ENCODE results near the gene ABHD2. TPM values are rescaled to one million over a fixed set of nuclear protein-coding genes. Genes with fewer than 3 reads are reported as not detected.
"Not testable (repeated sequence)": the region's sequence is repeated elsewhere in the genome, so short reads cannot be mapped to it uniquely, and the experiment has no call there.

ABHD2 gene
- total and polyA plus RNA-seq, 4 donors = 47.1 to 75.7 (median 65.2) TPM

DNA sequence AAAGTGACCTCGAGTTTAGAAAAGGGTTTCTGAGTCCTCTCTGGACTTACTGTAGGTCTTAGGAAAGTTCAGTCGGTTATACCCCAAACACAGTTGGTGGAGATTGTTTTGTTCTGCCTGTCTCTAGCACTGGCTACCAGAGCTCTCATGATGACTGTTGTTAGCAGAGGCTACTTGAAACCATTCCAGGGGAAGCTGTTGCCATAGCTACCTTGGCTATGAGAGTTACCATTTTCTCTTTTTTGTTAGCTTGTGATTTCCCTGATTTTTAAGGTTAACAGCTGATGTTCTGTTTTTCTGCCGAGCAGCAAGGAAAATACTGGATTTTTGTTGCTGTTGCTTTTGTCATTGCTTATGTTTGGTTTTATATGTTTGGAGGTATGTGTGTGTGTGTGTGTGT is 26.7 kb downstream of the ABHD2 start:
- H3K27me3 ChIP-seq (ENCODE audit: control insufficient read depth, insufficient read depth, low read length) = no peaks in the 10 kb centered on the region
- H3K9me3 ChIP-seq (ENCODE audit: control insufficient read depth, insufficient read depth, low read length) = no peaks in the 10 kb centered on the region
- WGBS (ENCODE audit: insufficient coverage) = 21% methylated on average over 2 of the region's 3 CpGs
- DNase-seq (ENCODE audit: low read depth in 4 of 6, low spot score in 6 of 6) = peak; percentile 50 to 91 (median 68)
- peak overlapping the region; percentile 81 for H3K27ac ChIP-seq (ENCODE audit: low read depth, low read length)
- peaks cover 24% of the 10 kb centered on the region for H3K36me3 ChIP-seq (ENCODE audit: control insufficient read depth, insufficient read depth, low read length)
- no peak overlapping the region for H3K4me3 ChIP-seq (ENCODE audit: low read depth, low read length)
- peaks cover 34% of the 10 kb centered on the region for H3K4me1 ChIP-seq (ENCODE audit: control insufficient read depth, insufficient read depth, low read length)

DNA sequence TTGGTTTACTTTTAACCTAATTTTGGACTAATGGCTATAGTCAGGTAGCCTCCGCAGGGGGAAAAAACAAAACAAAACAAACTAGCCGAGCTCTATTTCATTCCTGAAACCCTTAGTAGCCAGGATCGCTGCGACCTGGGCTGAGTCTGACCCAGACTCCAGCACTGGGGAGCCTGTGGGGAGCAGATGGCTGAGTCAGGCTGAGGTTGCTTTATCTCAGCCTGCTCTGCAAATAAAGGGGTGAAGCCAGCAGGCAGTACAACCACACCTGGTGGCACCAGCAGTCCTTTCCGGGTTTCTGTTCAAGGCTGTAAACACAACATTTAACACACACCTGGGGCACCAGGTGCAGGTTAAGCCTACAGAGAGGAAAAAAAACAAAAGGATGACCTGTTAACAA is 27.3 kb downstream of the ABHD2 start:
- Histone ChIP-seq H3K4me3 (ENCODE audit: low read depth, low read length) (no peak overlapping the region), H3K9me3 (ENCODE audit: control insufficient read depth, insufficient read depth, low read length) (no peaks in the 10 kb centered on the region), H3K4me1 (ENCODE audit: control insufficient read depth, insufficient read depth, low read length) (peaks cover 34% of the 10 kb centered on the region), H3K36me3 (ENCODE audit: control insufficient read depth, insufficient read depth, low read length) (peaks cover 24% of the 10 kb centered on the region), H3K27ac (ENCODE audit: low read depth, low read length) (peak overlapping the region; percentile 81), H3K27me3 (ENCODE audit: control insufficient read depth, insufficient read depth, low read length) (no peaks in the 10 kb centered on the region)
- peak in 1 of 6 donors; percentile 29 for DNase-seq (ENCODE audit: low read depth in 4 of 6, low spot score in 6 of 6)
- 8% methylated on average over 3 of the region's 5 CpGs for WGBS (ENCODE audit: insufficient coverage)

- 65% methylated on average over 4 of the region's 7 CpGs for WGBS (ENCODE audit: insufficient coverage)
- DNase-seq (ENCODE audit: low read depth in 4 of 6, low spot score in 6 of 6) = no peak
These were observed 28.1 kb downstream of the ABHD2 start for GRCh38 chr15:89116404-89116803.

DNA sequence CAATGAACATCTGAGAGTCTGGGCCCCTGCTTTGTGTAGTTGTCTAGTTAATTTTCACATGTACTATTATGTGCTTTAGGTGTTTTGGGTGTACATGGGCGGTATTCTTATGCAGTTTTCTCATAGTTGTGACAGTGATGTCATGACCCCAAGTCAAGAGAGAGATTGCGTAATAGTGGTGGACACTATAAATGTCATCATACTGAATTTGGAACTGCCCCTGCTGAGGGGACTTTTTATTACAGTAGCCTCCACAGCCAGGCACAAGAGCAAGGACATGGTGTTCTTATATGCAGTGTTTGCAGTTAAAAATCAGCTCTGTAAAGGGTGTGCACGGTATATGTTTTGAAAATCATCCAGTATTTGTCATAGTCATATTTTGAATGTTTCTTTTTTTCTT is 29.5 kb downstream of the ABHD2 start:
- Histone ChIP-seq H3K36me3 (ENCODE audit: control insufficient read depth, insufficient read depth, low read length) (peaks cover 40% of the 10 kb centered on the region), H3K9me3 (ENCODE audit: control insufficient read depth, insufficient read depth, low read length) (no peaks in the 10 kb centered on the region), H3K4me3 (ENCODE audit: low read depth, low read length) (no peak overlapping the region), H3K27ac (ENCODE audit: low read depth, low read length) (no peak overlapping the region), H3K4me1 (ENCODE audit: control insufficient read depth, insufficient read depth, low read length) (peaks cover 24% of the 10 kb centered on the region), H3K27me3 (ENCODE audit: control insufficient read depth, insufficient read depth, low read length) (no peaks in the 10 kb centered on the region)
- WGBS (ENCODE audit: insufficient coverage) = 80% methylated on average over 1 of the region's 3 CpGs
- DNase-seq (ENCODE audit: low read depth in 4 of 6, low spot score in 6 of 6) = no peak

More at GRCh38 chr15:89116404-89116803, 28.1 kb downstream of the ABHD2 start:
- H3K4me1 ChIP-seq (ENCODE audit: control insufficient read depth, insufficient read depth, low read length) = peaks cover 34% of the 10 kb centered on the region
- H3K27me3 ChIP-seq (ENCODE audit: control insufficient read depth, insufficient read depth, low read length) = no peaks in the 10 kb centered on the region
- no peaks in the 10 kb centered on the region for H3K9me3 ChIP-seq (ENCODE audit: control insufficient read depth, insufficient read depth, low read length)
- no peak overlapping the region for H3K4me3 ChIP-seq (ENCODE audit: low read depth, low read length)
- H3K36me3 ChIP-seq (ENCODE audit: control insufficient read depth, insufficient read depth, low read length) = peaks cover 28% of the 10 kb centered on the region
- H3K27ac ChIP-seq (ENCODE audit: low read depth, low read length) = peak overlapping the region; percentile 81

GRCh38 chr15:89118481-89118989 is 30.3 kb downstream of the ABHD2 start:
- Histone ChIP-seq H3K27ac (ENCODE audit: low read depth, low read length) (no peak overlapping the region), H3K4me1 (ENCODE audit: control insufficient read depth, insufficient read depth, low read length) (peaks cover 21% of the 10 kb centered on the region), H3K9me3 (ENCODE audit: control insufficient read depth, insufficient read depth, low read length) (no peaks in the 10 kb centered on the region), H3K4me3 (ENCODE audit: low read depth, low read length) (no peak overlapping the region), H3K36me3 (ENCODE audit: control insufficient read depth, insufficient read depth, low read length) (peaks cover 45% of the 10 kb centered on the region), H3K27me3 (ENCODE audit: control insufficient read depth, insufficient read depth, low read length) (no peaks in the 10 kb centered on the region)
- no peak for DNase-seq (ENCODE audit: low read depth in 4 of 6, low spot score in 6 of 6)
- no CpG with 5 or more reads among the region's 2 CpGs for WGBS (ENCODE audit: insufficient coverage)

DNA sequence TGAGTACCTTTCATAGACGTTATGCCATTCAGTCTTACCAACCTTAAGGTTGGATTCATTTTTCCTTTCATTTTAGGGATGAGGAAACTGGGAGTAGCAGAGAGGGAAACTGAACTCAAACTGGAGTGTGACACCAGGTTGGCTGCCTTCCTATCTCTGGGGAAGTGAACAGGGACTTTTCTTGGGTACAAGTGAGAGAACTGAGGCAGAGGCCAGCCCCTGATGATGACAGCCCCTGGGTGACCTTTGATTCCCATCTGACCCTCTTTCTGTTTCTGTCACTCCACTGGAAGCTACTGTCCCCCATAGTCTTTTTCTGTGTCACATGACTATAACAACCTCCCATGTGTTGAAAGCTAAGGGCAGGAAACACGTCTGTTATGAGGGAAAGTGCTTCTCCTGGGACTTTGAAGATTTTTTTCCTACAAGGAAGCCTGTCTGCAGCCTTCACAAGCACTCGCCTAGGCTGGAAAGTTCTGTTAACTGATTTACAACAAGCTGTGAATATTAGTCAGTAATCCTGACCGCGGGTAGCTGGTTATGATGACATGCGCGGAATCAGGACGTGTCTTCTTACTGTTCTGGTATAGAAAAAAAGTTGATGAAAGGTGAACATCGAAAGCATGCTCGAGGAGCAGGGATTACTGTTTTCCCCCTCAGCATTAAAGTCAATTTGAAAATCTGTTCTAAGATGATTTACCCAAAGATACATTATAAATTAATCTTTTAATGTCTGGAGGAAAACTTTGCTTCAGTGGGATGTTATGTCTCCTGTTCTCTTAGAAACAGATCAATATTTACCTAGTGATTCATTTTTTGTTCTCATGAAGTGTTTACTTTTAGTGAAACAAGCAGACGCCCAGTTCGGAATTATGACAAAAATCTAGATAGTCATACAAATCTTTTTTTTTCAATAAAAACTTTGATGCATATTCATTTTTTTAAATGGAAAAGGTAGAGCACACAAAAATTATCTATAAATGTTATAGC is 31.5 kb downstream of the ABHD2 start:
- Histone ChIP-seq H3K9me3 (ENCODE audit: control insufficient read depth, insufficient read depth, low read length) (no peaks in the 10 kb centered on the region), H3K36me3 (ENCODE audit: control insufficient read depth, insufficient read depth, low read length) (peaks cover 47% of the 10 kb centered on the region), H3K4me3 (ENCODE audit: low read depth, low read length) (no peak overlapping the region), H3K27me3 (ENCODE audit: control insufficient read depth, insufficient read depth, low read length) (no peaks in the 10 kb centered on the region), H3K27ac (ENCODE audit: low read depth, low read length) (peak overlapping the region; percentile 36), H3K4me1 (ENCODE audit: control insufficient read depth, insufficient read depth, low read length) (peaks cover 13% of the 10 kb centered on the region)
- WGBS (ENCODE audit: insufficient coverage) = 94% methylated on average over 5 of the region's 12 CpGs
- DNase-seq (ENCODE audit: low read depth in 4 of 6, low spot score in 6 of 6) = no peak

GRCh38 chr15:89120479-89121000 is 32.3 kb downstream of the ABHD2 start:
- H3K27ac ChIP-seq (ENCODE audit: low read depth, low read length); H3K4me3 ChIP-seq (ENCODE audit: low read depth, low read length); DNase-seq (ENCODE audit: low read depth in 4 of 6, low spot score in 6 of 6); H3K27me3 ChIP-seq (ENCODE audit: control insufficient read depth, insufficient read depth, low read length); H3K9me3 ChIP-seq (ENCODE audit: control insufficient read depth, insufficient read depth, low read length): not testable (repeated sequence)
- Histone ChIP-seq H3K36me3 (ENCODE audit: control insufficient read depth, insufficient read depth, low read length) (peaks cover 47% of the 10 kb centered on the region), H3K4me1 (ENCODE audit: control insufficient read depth, insufficient read depth, low read length) (peaks cover 10% of the 10 kb centered on the region)
- 87% methylated on average over 6 of the region's 13 CpGs for WGBS (ENCODE audit: insufficient coverage)

- H3K27ac ChIP-seq (ENCODE audit: low read depth, low read length) = no peak overlapping the region
- peaks cover 42% of the 10 kb centered on the region for H3K36me3 ChIP-seq (ENCODE audit: control insufficient read depth, insufficient read depth, low read length)
- H3K27me3 ChIP-seq (ENCODE audit: control insufficient read depth, insufficient read depth, low read length) = no peaks in the 10 kb centered on the region
- H3K4me3 ChIP-seq (ENCODE audit: low read depth, low read length) = no peak overlapping the region
- no peak for DNase-seq (ENCODE audit: low read depth in 4 of 6, low spot score in 6 of 6)
- 63% methylated on average over 2 of the region's 3 CpGs for WGBS (ENCODE audit: insufficient coverage)
- H3K9me3 ChIP-seq (ENCODE audit: control insufficient read depth, insufficient read depth, low read length) = no peaks in the 10 kb centered on the region
- peaks cover 3% of the 10 kb centered on the region for H3K4me1 ChIP-seq (ENCODE audit: control insufficient read depth, insufficient read depth, low read length)
These were observed 33.2 kb downstream of the ABHD2 start for GRCh38 chr15:89121414-89121813.

DNA sequence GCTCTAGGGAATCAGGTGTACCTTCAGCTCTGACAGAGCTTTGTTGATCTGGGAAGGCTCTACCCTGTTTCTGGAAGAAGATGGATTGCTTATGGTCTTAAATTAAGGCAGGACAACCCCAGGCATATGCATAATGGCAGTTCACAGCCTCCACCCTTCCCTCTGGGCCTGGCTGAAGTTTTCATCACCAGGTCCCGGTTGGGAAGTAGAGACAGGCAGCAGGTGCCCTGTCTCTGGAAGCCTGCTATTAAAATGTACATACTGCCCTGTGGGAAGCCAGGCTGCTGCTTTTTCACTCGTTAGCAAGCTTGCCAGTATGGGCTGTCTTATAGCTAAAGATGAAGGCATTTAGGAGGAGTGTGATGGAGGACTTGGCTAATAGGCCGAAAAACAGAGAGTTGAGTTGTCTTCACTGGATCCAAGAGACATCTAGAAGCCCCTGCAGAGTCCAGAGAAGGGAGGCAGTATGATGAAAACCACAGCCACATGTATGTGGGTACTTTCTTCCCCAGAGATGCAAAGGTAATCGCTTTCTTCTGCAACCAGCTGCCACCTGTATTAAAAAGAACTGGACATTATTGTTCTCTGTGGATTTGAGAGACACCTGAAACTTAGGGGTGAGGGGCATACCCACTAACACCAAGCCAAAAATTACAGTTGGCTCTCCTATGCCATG is 34.4 kb downstream of the ABHD2 start:
- no peaks in the 10 kb centered on the region for H3K9me3 ChIP-seq (ENCODE audit: control insufficient read depth, insufficient read depth, low read length)
- no peak overlapping the region for H3K4me3 ChIP-seq (ENCODE audit: low read depth, low read length)
- peaks cover 2% of the 10 kb centered on the region for H3K4me1 ChIP-seq (ENCODE audit: control insufficient read depth, insufficient read depth, low read length)
- H3K27ac ChIP-seq (ENCODE audit: low read depth, low read length) = no peak overlapping the region
- peaks cover 31% of the 10 kb centered on the region for H3K36me3 ChIP-seq (ENCODE audit: control insufficient read depth, insufficient read depth, low read length)
- no peak for DNase-seq (ENCODE audit: low read depth in 4 of 6, low spot score in 6 of 6)
- WGBS (ENCODE audit: insufficient coverage) = 59% methylated on average over 3 of the region's 4 CpGs
- no peaks in the 10 kb centered on the region for H3K27me3 ChIP-seq (ENCODE audit: control insufficient read depth, insufficient read depth, low read length)
